Keratinocyte (primary cell): ENCODE data around the gene GBGT1. TPM values are rescaled to one million over a fixed set of nuclear protein-coding genes. Genes with fewer than 3 reads are reported as not detected.
"Not testable (repeated sequence)": the region's sequence is repeated elsewhere in the genome, so short reads cannot be mapped to it uniquely, and the experiment has no call there.

Experiments
- DNase-seq: peaks from one replicate; pipeline ENCODE4 v3.0.0-alpha.2; 2011; ENCODE audit warnings: low read depth, missing footprints, low spot score
- FAIRE-seq: peaks from 2 replicates; lab custom pipeline; 2011; peaks lifted over from hg19 to GRCh38; lab: Jason Lieb, UNC
- H2AFZ ChIP-seq: 2 replicates; pipeline ENCODE4 v1.6.0; 2012; ENCODE audit warnings: low read length, control low read depth, inconsistent platforms; ENCODE audit not compliant: control insufficient read depth
- H3K27ac ChIP-seq: 2 replicates; pipeline ENCODE4 v1.5.1; 2011; ENCODE audit warnings: low read length; ENCODE audit not compliant: control insufficient read depth, insufficient read depth
- H3K27me3 ChIP-seq: 3 replicates; pipeline ENCODE4 v1.6.0; 2011; ENCODE audit warnings: low read length; ENCODE audit not compliant: control insufficient read depth, insufficient read depth; ENCODE audit errors: extremely low read depth
- H3K36me3 ChIP-seq, 2 experiments: 2 replicates in 1 of 2; 3 replicates in 1 of 2; pipeline ENCODE4 v1.5.1; 2011; ENCODE audit warnings: low read length in 2 of 2, mild to moderate bottlenecking in 1 of 2; ENCODE audit not compliant: control insufficient read depth in 2 of 2, insufficient read depth in 2 of 2; ENCODE audit errors: extremely low read depth in 1 of 2
- H3K4me1 ChIP-seq: 3 replicates; pipeline ENCODE4 v1.5.1; 2011; ENCODE audit warnings: low read length; ENCODE audit not compliant: control insufficient read depth, insufficient read depth; ENCODE audit errors: extremely low read depth
- H3K4me2 ChIP-seq: 3 replicates; pipeline ENCODE4 v1.6.0; 2011; ENCODE audit warnings: low read depth, low read length; ENCODE audit not compliant: control insufficient read depth, insufficient read depth; ENCODE audit errors: extremely low read depth
- H3K4me3 ChIP-seq, 3 experiments: fragments of 200-600 bp in 1 of 3; sonication (generic) in 1 of 3; 2 replicates in 2 of 3; 3 replicates in 1 of 3; pipeline ENCODE4 v1.5.1; 2011 to 2016; ENCODE audit warnings: low read length in 3 of 3, mild to moderate bottlenecking in 3 of 3, control low read depth in 2 of 3, inconsistent platforms in 1 of 3, low read depth in 1 of 3, mixed read lengths in 1 of 3, mixed run types in 1 of 3, moderate library complexity in 1 of 3; ENCODE audit not compliant: control insufficient read depth in 2 of 3, insufficient read depth in 2 of 3; ENCODE audit errors: extremely low read depth in 1 of 3
- H3K79me2 ChIP-seq: 2 replicates; pipeline ENCODE4 v1.6.0; 2012; ENCODE audit warnings: low read length; ENCODE audit not compliant: control insufficient read depth, insufficient read depth
- H3K9ac ChIP-seq: 3 replicates; pipeline ENCODE4 v1.6.0; 2011; ENCODE audit warnings: low read length; ENCODE audit not compliant: control insufficient read depth, insufficient read depth; ENCODE audit errors: extremely low read depth
- H3K9me1 ChIP-seq: 3 replicates; pipeline ENCODE4 v1.6.0; 2011; ENCODE audit warnings: low read length; ENCODE audit not compliant: control insufficient read depth, insufficient read depth; ENCODE audit errors: extremely low read depth
- H3K9me3 ChIP-seq: 2 replicates; pipeline ENCODE4 v1.5.1; 2012; ENCODE audit warnings: low read depth, low read length; ENCODE audit not compliant: control insufficient read depth
- H4K20me1 ChIP-seq: 3 replicates; pipeline ENCODE4 v1.6.0; 2011; ENCODE audit warnings: low read length; ENCODE audit not compliant: control insufficient read depth, insufficient read depth; ENCODE audit errors: extremely low read depth
- EZH2 ChIP-seq: IDR thresholded peaks from one replicate; pipeline ENCODE4 v1.6.1; 2012; ENCODE audit warnings: inconsistent platforms, mild to moderate bottlenecking, low read length, moderate library complexity
- dilution Hi-C: fragments of 300-500 bp; cut with MboI; formaldehyde crosslinking; loops from one replicate; pipeline ENCODE4 v1.7.0; 2020; ENCODE audit warnings: low sequenced_read_pairs; ENCODE audit not compliant: extremely low pct_ligation_motif_present
- polyA plus RNA-seq, 5 experiments: library from polyadenylated mRNA; depleted of rRNA in 3 of 5; stranded (reverse) in 3 of 5; stranded (forward) in 1 of 5; unstranded in 1 of 5; fragments of >200 nt; gene quantifications; 1 replicate in 1 of 5; 2 replicates in 3 of 5; 3 replicates in 1 of 5; pipeline versions ENCODE4 v1.2.1 to v1.2.3, GENCODE V29; 2011 to 2012; ENCODE audit warnings: missing spikeins in 2 of 5, low read depth in 1 of 5, low replicate concordance in 1 of 5
- TF ChIP-seq, protein P1 (sequence below), 3 experiments: IDR thresholded peaks in 1 of 3; conservative IDR thresholded peaks in 1 of 3; optimal IDR thresholded peaks in 1 of 3; 2 replicates in 2 of 3; 3 replicates in 1 of 3; pipeline versions ENCODE3 to v1.5.1; 2011; ENCODE audit warnings: low read length in 3 of 3, mild to moderate bottlenecking in 3 of 3, moderate library complexity in 2 of 3, control low read depth in 1 of 3, inconsistent platforms in 1 of 3; ENCODE audit not compliant: insufficient read depth in 2 of 3; ENCODE audit errors: extremely low read depth in 1 of 3

GBGT1 gene
- polyA plus RNA-seq, 1 donor (not counting 4 experiments of a cell fraction or from before 2014, with no cell fraction given), result 0.54 TPM

- H3K36me3 ChIP-seq, result no peaks in the 10 kb centered on the region
- H3K27me3 ChIP-seq, result peaks cover 17% of the 10 kb centered on the region
- H3K9ac ChIP-seq, result no peak overlapping the region
- H3K4me3 ChIP-seq, result no peak overlapping the region
- FAIRE-seq (no peak), DNase-seq (no peak)
- H3K79me2 ChIP-seq, result no peaks in the 10 kb centered on the region
- dilution Hi-C loops, result no loop called here
- no peak overlapping the region for H3K27ac ChIP-seq
- H3K4me2 ChIP-seq, result no peak overlapping the region
- H3K4me1 ChIP-seq, result no peaks in the 10 kb centered on the region
- no peaks in the 10 kb centered on the region for H3K9me3 ChIP-seq
- H4K20me1 ChIP-seq, result no peaks in the 10 kb centered on the region
- H2AFZ ChIP-seq, result no peak overlapping the region
- no peaks in the 10 kb centered on the region for H3K9me1 ChIP-seq
- TF ChIP-seq, protein P1, sequence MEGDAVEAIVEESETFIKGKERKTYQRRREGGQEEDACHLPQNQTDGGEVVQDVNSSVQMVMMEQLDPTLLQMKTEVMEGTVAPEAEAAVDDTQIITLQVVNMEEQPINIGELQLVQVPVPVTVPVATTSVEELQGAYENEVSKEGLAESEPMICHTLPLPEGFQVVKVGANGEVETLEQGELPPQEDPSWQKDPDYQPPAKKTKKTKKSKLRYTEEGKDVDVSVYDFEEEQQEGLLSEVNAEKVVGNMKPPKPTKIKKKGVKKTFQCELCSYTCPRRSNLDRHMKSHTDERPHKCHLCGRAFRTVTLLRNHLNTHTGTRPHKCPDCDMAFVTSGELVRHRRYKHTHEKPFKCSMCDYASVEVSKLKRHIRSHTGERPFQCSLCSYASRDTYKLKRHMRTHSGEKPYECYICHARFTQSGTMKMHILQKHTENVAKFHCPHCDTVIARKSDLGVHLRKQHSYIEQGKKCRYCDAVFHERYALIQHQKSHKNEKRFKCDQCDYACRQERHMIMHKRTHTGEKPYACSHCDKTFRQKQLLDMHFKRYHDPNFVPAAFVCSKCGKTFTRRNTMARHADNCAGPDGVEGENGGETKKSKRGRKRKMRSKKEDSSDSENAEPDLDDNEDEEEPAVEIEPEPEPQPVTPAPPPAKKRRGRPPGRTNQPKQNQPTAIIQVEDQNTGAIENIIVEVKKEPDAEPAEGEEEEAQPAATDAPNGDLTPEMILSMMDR (optimal IDR thresholded peaks at IDR 0.05 in 1 of 3, IDR thresholded peaks at IDR 0.05 in 1 of 3, conservative IDR thresholded peaks at IDR 0.05 in 1 of 3; ENCODE audit: extremely low read depth in 1 of 3, insufficient read depth in 2 of 3, low read length in 3 of 3), result no peak
- no peak for TF ChIP-seq EZH2
Observed at GRCh38 chr9:133170716-133171115, 7.0 kb upstream of the GBGT1 start.

- FAIRE-seq, H3K4me2 ChIP-seq, H3K36me3 ChIP-seq, DNase-seq, H3K9ac ChIP-seq, H3K9me3 ChIP-seq, H3K79me2 ChIP-seq, H4K20me1 ChIP-seq, H3K4me1 ChIP-seq, H3K27ac ChIP-seq, H3K9me1 ChIP-seq, dilution Hi-C loops, H3K4me3 ChIP-seq, H2AFZ ChIP-seq: not testable (repeated sequence)
- H3K27me3 ChIP-seq, result peaks cover 13% of the 10 kb centered on the region
Observed at GRCh38 chr9:133169687-133170086, 6.0 kb upstream of the GBGT1 start.

- H3K36me3 ChIP-seq, result no peaks in the 10 kb centered on the region
- no peak overlapping the region for H3K4me2 ChIP-seq
- no peak overlapping the region for H3K4me3 ChIP-seq
- no peak overlapping the region for H3K27ac ChIP-seq
- dilution Hi-C loops, result no loop called here
- H3K4me1 ChIP-seq, result no peaks in the 10 kb centered on the region
- FAIRE-seq (no peak), DNase-seq (no peak)
- H3K9me1 ChIP-seq, result no peaks in the 10 kb centered on the region
- H3K9ac ChIP-seq, result no peak overlapping the region
- H4K20me1 ChIP-seq, result no peaks in the 10 kb centered on the region
- TF ChIP-seq, protein P1 (optimal IDR thresholded peaks at IDR 0.05 in 1 of 3, IDR thresholded peaks at IDR 0.05 in 1 of 3, conservative IDR thresholded peaks at IDR 0.05 in 1 of 3; ENCODE audit: extremely low read depth in 1 of 3, insufficient read depth in 2 of 3, low read length in 3 of 3), result no peak
- TF ChIP-seq EZH2, result no peak
- H3K27me3 ChIP-seq, result peaks cover 15% of the 10 kb centered on the region
- H3K79me2 ChIP-seq, result no peaks in the 10 kb centered on the region
- H3K9me3 ChIP-seq, result no peaks in the 10 kb centered on the region
- no peak overlapping the region for H2AFZ ChIP-seq
Observed at GRCh38 chr9:133169102-133169501, 5.4 kb upstream of the GBGT1 start.
